ENCODE data around the gene GUCY1B1.

Gene GUCY1B1

GRCh38 chr4:155768370-155768769, 9.5 kb downstream of the GUCY1B1 start:
- no peak overlapping the region for H3K27ac ChIP-seq
- no peak overlapping the region for H3K4me3 ChIP-seq
- DNase-seq (ENCODE audit: low spot score) = no peak
- TF ChIP-seq CTCF (IDR thresholded peaks at IDR 0.05) = no peak

- Histone ChIP-seq H3K27ac (no peak overlapping the region), H3K4me3 (no peak overlapping the region)
- TF ChIP-seq CTCF (IDR thresholded peaks at IDR 0.05) = no peak
- no peak for DNase-seq (ENCODE audit: low spot score)
Observed at GRCh38 chr4:155769090-155769489, 10.3 kb downstream of the GUCY1B1 start.

GRCh38 chr4:155772459-155773195, 13.8 kb downstream of the GUCY1B1 start:
- TF ChIP-seq CTCF (IDR thresholded peaks at IDR 0.05) = no peak
- Histone ChIP-seq H3K4me3 (no peak overlapping the region), H3K27ac (peak overlapping the region in 1 of 2 donors; percentile 13)
- no peak for DNase-seq (ENCODE audit: low spot score)

GRCh38 chr4:155773196-155773800, 14.5 kb downstream of the GUCY1B1 start:
- DNase-seq (ENCODE audit: low spot score) = no peak

DNA sequence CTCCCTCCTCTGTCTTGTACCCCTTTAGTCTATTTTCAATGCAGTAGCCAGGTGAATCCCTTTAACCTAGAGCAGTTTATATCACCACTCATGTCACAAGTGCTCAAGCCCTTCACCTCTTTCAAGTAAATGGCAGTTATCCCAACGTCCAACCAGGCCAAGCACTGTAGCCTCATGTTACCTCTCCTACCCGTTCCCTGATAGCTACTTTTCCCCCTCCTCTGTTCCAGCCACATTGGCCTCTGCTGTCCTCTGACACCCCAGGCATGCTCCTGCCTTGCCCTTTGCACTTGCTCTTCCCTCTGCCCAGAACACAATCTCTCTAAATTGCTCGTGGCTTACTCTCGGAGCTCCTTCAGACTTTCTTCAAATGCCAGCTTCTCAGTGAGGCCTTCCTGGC, 15.2 kb downstream of the GUCY1B1 start:
- no peak overlapping the region for H3K4me3 ChIP-seq
- no peak for DNase-seq (ENCODE audit: low spot score)
- no peak for TF ChIP-seq CTCF (IDR thresholded peaks at IDR 0.05)
- H3K27ac ChIP-seq = peak overlapping the region; percentile 31 to 33

More at GRCh38 chr4:155773196-155773800, 14.5 kb downstream of the GUCY1B1 start:
- TF ChIP-seq CTCF (IDR thresholded peaks at IDR 0.05) = no peak
- Histone ChIP-seq H3K27ac (peak overlapping the region in 1 of 2 donors; percentile 31), H3K4me3 (no peak overlapping the region)

GRCh38 chr4:155777971-155778735, 19.3 kb downstream of the GUCY1B1 start:
- H3K4me3 ChIP-seq = no peak overlapping the region
- H3K27ac ChIP-seq = peak overlapping the region; percentile 51 to 56
- TF ChIP-seq CTCF (IDR thresholded peaks at IDR 0.05) = no peak
- DNase-seq (ENCODE audit: low spot score) = no peak

Data from coronary artery (tissue), 2 donors.